ENCODE results near the gene UXT.
"Not testable (repeated sequence)": the region's sequence is repeated elsewhere in the genome, so short reads cannot be mapped to it uniquely, and the experiment has no call there.

The UXT gene

GRCh38 chrX:47613082-47613481 is 45.9 kb downstream of the UXT start:
- DNase-seq: no peak

GRCh38 chrX:47612418-47612817 is 46.6 kb downstream of the UXT start:
- no peak for DNase-seq

- DNase-seq: no peak
Measured at GRCh38 chrX:47611926-47612325, 47.1 kb downstream of the UXT start.

GRCh38 chrX:47611489-47611888 is 47.5 kb downstream of the UXT start:
- no peak for DNase-seq

DNA sequence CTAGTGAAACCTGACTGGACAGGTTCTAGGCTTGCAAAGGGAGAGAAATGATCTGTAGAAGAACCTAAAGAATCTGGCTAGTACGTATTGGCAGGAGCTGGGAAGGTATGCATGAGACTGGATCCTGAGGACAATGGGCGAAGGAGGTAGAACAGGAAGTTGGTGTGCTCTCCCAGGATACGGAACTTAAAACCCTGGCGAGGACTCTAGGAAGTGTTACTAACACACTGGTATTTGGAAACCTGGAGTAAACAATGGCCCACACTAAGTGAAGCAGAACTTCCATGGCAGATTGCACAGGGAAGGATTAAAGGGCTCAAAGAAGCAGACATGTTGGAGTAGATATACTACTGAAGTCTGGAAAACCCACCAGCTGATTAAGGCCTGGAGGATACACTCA is 48.5 kb downstream of the UXT start:
- DNase-seq: no peak

- DNase-seq: no peak
Measured at GRCh38 chrX:47608130-47608810, 50.7 kb downstream of the UXT start.

DNA sequence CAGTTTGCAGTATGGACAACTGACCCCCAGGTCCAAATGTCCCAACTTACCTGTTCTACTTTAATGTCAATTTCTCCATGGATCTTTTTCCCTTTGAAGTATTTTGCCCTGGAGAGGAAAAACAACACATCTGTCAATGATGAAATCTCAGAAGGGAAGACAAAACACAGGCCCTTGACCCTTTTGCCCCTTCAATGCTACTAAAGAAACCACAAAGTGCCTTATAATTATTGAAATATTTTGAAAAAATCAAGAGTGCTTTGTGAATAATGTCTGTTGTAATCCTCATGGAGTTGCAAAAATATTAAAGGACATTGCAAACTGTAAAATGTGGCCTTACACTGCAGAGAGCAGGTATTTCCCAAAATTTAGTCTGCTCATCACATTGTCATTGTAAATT is 51.9 kb downstream of the UXT start:
- no peak for DNase-seq

DNA sequence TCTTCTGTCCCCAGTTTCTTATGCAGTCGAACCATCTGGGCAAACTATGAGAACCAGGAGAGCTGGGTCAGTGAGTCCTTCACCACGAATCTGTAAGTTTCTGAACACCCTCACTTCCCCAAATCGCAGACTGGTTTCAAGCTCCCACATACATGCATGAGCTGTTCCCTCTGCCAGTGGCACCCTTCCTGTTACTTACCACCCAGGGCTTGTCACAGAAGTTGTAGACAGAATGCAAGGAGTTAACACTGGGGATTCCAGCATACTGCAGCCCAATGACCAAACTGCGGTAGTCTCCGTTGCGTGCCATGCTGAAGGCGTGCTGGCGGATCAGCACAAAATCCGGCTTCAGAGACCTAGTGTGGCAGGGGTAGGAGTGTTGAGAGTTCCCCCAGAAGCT is 54.0 kb downstream of the UXT start:
- no peak for DNase-seq

DNA sequence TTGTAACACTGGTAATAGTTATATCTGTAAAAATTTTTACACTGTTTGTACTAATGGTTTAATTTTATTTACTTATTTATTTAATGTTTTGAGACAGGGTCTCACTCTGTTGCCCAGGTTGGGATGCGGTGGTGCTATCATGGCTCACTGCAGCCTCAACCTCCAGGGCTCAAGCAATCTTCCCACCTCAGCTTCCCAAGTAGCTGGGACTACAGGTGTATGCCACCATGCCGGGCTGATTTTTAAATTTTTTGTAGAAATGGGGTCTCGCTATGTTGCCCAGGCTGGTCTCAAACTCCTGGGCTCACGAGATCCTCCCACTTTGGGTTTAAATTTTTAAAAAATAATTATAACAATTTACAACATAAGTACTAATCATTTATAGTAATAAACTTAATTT is 55.9 kb downstream of the UXT start:
- not testable (repeated sequence) for DNase-seq

Data from NCI-H1092 (cell line).